Measurements from ENCODE around the gene TSHZ2.

DNA sequence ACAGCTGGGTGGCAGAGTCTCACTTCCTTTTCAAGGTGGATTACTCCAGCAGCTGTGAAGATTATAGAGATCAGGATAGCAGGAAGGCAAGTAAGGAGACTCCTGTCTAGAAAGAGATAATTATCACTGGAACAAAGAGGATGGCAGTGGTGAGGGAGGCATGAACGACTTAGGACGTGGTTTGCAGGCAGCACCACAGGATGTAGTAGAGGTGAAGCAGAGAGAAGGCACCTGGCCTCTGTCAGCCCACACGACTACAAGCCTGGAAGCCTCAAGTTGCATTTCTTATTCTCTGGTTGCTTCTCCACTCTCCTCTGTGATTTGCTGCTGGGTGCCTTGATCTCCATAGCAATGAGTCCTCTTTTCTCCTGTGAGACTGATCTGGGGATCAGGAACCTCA is 62.7 kb downstream of the TSHZ2 start:
- no peak for TF ChIP-seq TEAD4 (CRISPR knock-in tag; IDR thresholded peaks at IDR 0.05)
- TF ChIP-seq, protein P1, sequence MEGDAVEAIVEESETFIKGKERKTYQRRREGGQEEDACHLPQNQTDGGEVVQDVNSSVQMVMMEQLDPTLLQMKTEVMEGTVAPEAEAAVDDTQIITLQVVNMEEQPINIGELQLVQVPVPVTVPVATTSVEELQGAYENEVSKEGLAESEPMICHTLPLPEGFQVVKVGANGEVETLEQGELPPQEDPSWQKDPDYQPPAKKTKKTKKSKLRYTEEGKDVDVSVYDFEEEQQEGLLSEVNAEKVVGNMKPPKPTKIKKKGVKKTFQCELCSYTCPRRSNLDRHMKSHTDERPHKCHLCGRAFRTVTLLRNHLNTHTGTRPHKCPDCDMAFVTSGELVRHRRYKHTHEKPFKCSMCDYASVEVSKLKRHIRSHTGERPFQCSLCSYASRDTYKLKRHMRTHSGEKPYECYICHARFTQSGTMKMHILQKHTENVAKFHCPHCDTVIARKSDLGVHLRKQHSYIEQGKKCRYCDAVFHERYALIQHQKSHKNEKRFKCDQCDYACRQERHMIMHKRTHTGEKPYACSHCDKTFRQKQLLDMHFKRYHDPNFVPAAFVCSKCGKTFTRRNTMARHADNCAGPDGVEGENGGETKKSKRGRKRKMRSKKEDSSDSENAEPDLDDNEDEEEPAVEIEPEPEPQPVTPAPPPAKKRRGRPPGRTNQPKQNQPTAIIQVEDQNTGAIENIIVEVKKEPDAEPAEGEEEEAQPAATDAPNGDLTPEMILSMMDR (IDR thresholded peaks at IDR 0.05), result no peak
- no peak for TF ChIP-seq ELF4 (CRISPR knock-in tag; IDR thresholded peaks at IDR 0.05; ENCODE audit: low read depth)

Measured in WTC11 (cell line).